ENCODE data around the gene PLXNB2.
A peak's percentile ranks its signal among the peaks of the same experiment; 100 is the strongest.
"Not testable (repeated sequence)": the region's sequence is repeated elsewhere in the genome, so short reads cannot be mapped to it uniquely, and the experiment has no call there.

PLXNB2 gene, protein sequence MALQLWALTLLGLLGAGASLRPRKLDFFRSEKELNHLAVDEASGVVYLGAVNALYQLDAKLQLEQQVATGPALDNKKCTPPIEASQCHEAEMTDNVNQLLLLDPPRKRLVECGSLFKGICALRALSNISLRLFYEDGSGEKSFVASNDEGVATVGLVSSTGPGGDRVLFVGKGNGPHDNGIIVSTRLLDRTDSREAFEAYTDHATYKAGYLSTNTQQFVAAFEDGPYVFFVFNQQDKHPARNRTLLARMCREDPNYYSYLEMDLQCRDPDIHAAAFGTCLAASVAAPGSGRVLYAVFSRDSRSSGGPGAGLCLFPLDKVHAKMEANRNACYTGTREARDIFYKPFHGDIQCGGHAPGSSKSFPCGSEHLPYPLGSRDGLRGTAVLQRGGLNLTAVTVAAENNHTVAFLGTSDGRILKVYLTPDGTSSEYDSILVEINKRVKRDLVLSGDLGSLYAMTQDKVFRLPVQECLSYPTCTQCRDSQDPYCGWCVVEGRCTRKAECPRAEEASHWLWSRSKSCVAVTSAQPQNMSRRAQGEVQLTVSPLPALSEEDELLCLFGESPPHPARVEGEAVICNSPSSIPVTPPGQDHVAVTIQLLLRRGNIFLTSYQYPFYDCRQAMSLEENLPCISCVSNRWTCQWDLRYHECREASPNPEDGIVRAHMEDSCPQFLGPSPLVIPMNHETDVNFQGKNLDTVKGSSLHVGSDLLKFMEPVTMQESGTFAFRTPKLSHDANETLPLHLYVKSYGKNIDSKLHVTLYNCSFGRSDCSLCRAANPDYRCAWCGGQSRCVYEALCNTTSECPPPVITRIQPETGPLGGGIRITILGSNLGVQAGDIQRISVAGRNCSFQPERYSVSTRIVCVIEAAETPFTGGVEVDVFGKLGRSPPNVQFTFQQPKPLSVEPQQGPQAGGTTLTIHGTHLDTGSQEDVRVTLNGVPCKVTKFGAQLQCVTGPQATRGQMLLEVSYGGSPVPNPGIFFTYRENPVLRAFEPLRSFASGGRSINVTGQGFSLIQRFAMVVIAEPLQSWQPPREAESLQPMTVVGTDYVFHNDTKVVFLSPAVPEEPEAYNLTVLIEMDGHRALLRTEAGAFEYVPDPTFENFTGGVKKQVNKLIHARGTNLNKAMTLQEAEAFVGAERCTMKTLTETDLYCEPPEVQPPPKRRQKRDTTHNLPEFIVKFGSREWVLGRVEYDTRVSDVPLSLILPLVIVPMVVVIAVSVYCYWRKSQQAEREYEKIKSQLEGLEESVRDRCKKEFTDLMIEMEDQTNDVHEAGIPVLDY (N-terminal part only)

GRCh38 chr22:50306753-50307749 lies at the start of gene PLXNB2:
PLXNB2 (minus strand) TSS chr22:50307646; CDS start chr22:50290584, 17,062 bp downstream.
- DNase-seq: peak; percentile 13

- no peak for DNase-seq
These were observed 49.8 kb upstream of the PLXNB2 start for GRCh38 chr22:50357222-50357621.

DNA sequence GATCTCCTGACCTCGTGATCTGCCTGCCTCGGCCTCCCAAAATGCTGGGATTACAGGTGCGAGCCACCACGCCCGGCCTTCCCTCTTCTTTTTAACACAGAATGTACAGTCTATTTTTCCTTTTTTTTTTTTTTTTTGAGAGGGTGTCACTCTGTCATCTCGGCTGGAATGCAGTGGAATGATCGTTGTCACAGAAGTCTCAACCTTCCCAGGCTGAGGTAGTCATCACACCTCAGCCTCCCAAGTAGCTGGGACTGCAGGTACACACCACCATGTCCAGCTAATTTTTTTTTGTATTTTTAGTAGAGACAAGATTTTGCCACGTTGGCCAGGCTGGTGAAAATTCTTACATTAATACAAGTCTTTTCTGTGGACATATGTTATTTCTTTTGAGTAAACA lies 48.7 kb upstream of the PLXNB2 start:
- DNase-seq: no peak

DNA sequence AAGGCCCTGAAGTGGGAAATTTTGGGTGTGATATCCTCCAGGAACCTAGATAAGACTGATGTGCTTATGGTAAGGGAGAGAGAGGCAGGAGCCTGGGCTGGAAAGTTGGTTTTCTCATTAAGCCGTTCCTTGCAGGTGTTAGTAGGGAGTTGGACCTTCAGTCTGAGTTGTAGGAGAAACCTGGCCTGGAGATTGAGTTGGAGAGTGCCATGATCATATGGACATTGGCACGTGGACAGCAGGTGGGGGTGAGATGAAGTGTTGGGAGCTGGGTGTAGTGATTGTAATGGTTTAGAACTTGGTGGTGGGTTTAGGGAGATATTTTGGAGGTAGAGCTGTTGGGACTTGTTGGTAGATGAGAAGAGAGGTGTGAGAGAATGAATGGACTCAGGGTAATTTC lies 40.6 kb upstream of the PLXNB2 start:
- DNase-seq: no peak

GRCh38 chr22:50347157-50347556 lies 39.7 kb upstream of the PLXNB2 start:
- DNase-seq: no peak

DNA sequence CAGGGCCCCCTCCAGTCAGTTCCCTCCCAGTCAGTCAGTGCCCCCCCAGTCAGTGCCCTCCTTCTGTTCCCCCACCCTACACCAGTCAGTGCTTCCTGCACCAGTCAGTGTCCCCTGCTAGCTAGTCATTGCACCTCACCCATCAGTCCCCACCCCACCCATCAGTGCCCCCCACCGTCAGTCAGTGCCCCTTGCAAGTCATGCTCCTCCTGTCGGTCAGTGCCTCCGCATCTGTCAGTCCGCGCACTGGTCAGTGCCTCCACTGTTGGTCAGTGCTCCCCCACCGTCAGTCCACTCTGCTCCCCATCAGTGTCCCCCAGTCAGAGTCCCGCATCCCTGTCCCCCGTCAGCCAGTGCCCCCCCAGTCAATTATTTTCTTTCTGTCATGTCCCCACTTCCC lies 39.0 kb upstream of the PLXNB2 start:
- DNase-seq: no peak

- DNase-seq: no peak
These were observed 36.1 kb upstream of the PLXNB2 start for GRCh38 chr22:50343541-50343935.

DNA sequence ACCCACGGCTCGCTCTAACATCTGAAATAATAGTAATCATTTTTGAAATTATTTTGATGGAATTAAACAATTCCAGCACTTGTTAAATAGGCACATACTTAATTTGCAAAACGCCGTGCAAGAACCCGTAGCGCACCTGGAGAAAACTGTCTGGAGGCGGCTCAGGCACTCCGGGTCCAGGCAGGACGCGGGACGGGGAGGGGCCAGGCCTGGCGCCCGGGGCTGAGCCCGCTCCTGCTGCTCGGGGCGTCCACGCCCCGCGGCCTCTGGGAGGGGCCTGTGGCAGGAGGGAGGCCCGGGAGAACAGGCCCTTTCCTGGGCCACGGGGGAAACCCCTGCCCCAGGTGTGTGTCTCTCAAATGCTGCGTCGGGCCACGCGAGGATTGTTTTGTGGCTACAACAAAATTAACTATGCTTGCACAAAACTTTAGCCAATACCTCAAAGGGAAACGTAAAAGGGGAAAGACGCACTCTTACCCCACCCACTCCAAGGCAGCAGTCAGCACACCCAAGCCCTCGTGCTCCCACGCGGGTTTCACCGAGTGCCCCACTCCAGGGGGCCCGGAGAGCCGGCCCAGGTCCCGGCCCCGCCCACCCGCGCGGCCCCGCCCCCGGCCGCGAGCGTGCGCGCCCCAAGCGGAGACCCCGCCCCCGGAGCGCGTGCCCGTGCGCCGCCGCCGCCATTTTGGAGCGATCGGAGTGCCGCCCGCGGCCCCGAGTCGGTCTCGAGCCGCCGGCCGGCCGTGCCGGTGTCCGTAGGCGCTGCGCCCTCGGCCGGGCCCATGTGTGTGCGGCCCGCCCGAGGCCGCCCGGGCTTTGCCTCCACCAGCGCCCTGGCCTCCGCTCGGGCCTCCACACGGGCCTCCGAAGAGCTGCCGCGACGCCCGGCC lies 35.5 kb upstream of the PLXNB2 start, which contains the start of gene PPP6R2:
Gene PPP6R2 (plus strand): TSS at position 677 of the 890 bp plus-strand sequence. CDS start 50,582 bp downstream, outside the sequence.
- DNase-seq: no peak

GRCh38 chr22:50341977-50342650 lies 34.7 kb upstream of the PLXNB2 start:
- DNase-seq: peak; percentile 50

- no peak for DNase-seq
These were observed 32.8 kb upstream of the PLXNB2 start for GRCh38 chr22:50339945-50340879.

- DNase-seq: no peak
These were observed 31.5 kb upstream of the PLXNB2 start for GRCh38 chr22:50338860-50339462.

- no peak for DNase-seq
These were observed 30.7 kb upstream of the PLXNB2 start for GRCh38 chr22:50338042-50338573.

DNA sequence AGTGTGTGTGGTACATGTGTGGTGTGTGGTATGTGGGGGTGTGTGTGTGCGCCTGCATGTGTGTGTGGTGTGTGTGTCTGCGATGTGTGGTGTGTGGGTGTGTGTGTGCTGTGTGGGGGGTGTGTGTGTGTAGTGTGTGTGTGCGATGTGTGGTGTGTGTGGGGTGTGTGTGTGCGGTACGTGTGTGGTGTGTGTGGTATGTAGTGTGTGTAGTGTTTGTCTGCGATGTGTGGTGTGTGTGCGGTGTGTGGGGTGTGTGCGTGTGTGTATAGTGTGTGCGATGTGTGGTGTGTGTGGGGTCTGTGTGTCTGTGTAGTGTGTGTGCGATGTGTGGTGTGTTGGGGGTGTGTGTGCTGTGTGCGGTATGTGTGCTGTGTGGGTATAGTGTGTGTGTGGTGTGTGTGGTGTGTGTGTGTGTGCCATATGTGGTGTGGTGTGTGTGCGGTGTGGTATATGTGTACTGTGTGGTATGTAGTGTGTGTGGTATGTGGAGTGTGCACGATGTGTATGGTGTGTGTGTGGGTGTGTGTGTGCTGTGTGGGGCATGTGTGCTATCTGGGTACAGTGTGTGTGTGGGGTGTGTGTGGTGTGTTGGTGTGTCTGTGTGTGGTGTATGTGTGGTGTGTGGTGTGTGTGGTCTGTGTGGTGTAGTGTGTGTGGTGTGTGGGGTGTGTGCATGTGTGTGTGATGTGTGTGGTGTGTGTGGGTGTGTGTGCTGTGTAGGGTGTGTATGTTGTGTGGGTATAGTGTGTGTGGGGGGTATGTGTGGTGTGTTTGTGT lies 30.0 kb upstream of the PLXNB2 start:
- no peak for DNase-seq

DNA sequence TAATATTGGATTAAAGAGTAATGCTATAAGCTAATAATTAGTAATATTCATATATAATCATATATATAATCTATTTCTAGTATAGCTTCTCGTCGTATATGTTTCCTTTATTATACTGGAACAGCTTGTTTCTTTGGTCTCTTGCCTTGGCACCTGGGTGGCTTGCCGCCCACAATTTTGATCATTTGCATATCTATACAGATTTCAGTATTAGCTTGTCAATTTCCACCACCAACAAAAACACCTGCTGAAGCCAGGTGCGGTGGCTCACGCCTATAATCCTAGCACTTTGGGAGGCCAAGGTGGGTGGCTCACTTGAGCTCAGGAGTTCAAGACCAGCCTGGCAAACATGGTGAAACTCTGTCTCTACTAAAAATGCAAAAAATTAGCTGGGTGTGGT lies 27.0 kb upstream of the PLXNB2 start:
- DNase-seq: not testable (repeated sequence)

DNA sequence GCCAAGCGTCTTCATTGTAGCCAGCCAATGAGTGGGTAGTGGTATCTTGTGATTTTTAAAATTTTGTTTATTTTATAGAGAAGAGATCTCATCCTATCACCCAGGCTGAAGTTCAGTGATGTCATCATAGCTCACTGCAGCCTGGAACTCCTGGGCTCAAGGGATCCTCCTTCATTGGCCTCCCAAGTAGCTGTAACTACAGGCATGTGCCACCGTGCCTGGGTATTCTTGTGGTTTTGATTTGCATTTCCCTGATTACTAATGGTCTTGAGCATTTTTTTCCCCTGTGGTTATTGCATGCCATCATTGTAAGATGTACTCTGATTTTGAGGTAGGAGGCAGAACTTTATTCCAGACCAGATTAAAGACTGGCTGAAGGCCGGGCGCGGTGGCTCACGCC lies 21.8 kb upstream of the PLXNB2 start:
- DNase-seq: no peak

- DNase-seq: no peak
These were observed 20.2 kb upstream of the PLXNB2 start for GRCh38 chr22:50327711-50328019.

- DNase-seq: no peak
These were observed 19.7 kb upstream of the PLXNB2 start, which contains the start of gene DENND6B for GRCh38 chr22:50326956-50327710. DENND6B (minus strand) TSS chr22:50327012; CDS start chr22:50326988, 24 bp downstream.

Data from NCI-H524 treated with DMSO at 0.1 percent for 48 hours (cell line).